MV-4-11 (cell line): ENCODE data around the gene CD34.

ENCODE experiments used
- DNase-seq: peaks from one replicate; lab custom pipeline; 2025; lab: John Stamatoyannopoulos, UW

Gene CD34

DNA sequence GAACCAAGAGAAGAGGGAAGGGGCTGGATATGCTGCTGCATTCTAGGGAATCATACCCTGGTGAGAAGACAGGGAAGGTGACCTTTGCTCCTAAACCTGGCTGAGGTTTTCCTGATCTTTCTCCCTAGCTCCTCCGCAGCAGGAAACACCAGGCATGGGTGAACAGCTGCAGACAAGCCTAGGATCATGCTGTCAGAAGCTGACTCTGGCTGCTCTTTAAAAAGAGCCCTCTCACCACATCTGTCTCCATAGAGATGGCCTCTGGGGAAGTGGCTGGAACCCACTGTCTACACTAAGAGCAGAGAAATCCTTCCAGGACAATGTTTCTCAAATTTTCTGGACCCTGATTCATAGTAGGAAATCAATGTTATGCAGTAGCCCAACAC is 57.6 kb downstream of the CD34 start:
- DNase-seq: no peak

- no peak for DNase-seq
Measured at GRCh38 chr1:207852576-207853371, 58.2 kb downstream of the CD34 start.

- DNase-seq: no peak
Measured at GRCh38 chr1:207851696-207852095, 59.2 kb downstream of the CD34 start.

DNA sequence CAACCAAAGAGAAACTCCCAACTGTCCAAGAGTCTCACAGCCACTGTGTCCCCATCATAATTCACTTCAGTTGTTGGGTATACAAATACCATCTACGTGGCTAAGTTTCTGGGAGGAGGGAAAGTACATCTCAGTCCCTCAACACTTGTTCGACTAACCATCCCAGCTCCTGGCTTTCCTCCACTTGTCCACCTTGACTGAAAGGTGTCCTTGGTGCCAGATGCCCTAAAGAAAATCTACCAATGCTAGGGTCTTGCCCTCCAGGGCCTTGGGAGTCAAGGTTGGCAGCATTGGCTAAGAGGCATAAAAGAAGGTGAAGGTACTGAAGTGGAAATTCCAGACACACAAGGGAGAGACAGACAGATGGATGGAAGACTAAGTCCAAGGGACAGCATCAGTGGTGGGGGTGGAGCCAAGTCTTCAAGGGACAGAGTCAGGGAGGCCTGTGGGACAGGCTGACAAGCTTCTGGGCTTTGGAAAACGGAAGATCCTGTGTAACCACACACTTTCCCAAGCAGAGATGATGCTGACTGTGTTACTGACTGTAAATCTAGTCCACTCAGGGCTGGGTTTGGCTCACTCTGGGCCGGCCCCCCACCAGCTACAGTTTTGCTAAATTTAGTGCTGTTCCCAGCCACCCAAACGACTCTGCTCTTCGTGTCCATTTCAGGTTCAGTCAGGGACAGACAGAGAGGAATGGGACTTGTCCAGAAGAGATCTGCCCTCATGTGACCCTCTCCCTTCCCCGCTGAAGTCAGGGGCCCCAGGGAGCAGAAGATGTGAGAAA is 60.1 kb downstream of the CD34 start:
- DNase-seq: peak; percentile 83

GRCh38 chr1:207849646-207850045 is 61.3 kb downstream of the CD34 start:
- peak; percentile 56 for DNase-seq

DNA sequence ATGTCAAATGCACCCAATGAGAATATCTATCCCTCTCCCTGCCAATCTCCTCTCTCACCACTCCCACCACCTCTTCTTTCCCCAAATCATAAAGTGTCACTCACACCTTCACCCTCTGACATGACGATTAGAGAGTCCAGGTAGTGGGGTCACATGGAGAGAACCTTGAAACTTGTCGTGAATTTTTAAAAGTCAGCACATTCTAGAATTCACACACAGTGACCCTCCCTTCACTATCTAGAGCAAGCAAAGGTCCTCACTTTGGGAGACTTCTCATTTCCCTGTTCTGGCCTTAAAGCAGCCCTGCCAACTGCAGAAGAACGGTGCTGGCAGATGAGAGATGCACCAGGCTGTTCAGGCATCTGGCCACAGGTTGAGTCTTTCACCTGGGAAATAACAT is 61.9 kb downstream of the CD34 start:
- no peak for DNase-seq

GRCh38 chr1:207848234-207848633 is 62.7 kb downstream of the CD34 start:
- DNase-seq: peak; percentile 88

DNA sequence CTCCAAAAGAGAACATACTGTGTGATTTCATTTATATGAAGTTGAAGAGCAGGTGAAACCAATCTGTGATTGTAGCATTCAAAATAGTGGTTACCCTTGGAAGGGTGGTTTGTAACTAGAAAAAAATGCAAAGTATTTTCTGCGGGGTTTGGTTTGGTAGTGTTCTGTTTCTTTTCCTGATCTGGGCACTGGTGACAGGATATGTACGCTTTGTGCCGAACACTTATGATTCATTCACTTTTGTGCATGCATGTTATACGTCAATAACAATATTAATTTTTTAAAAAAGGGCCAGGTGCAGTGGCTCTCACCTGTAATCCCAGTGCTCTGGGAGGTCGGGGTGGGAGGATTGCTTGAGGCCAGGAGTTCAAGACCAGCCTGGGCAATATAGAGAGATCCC is 63.8 kb downstream of the CD34 start:
- no peak for DNase-seq

GRCh38 chr1:207845109-207845508 is 65.8 kb downstream of the CD34 start:
- DNase-seq: no peak

GRCh38 chr1:207844371-207844770 is 66.6 kb downstream of the CD34 start:
- peak; percentile 89 for DNase-seq

- DNase-seq: no peak
Measured at GRCh38 chr1:207842506-207842905, 68.4 kb downstream of the CD34 start.

- no peak for DNase-seq
Measured at GRCh38 chr1:207841901-207842300, 69.0 kb downstream of the CD34 start.

DNA sequence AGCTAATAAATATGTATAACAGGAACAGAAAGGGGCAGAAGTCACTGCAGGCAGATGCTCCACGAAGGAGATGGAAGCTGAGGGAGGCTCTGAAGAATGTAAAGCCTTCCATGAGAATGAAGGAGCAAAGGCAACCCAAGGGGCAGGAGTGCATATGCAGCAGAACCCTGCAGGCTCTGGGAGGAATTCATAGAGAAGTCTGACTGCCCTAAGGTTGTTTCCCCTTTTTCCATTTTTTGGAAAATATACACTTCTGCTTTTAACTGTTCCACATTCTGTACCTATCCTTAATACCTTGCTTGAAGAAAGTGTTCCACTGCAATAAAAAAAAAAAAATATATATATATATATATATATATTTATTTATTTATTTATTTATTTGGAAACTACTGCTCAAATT is 69.6 kb downstream of the CD34 start:
- DNase-seq: peak; percentile 40

DNA sequence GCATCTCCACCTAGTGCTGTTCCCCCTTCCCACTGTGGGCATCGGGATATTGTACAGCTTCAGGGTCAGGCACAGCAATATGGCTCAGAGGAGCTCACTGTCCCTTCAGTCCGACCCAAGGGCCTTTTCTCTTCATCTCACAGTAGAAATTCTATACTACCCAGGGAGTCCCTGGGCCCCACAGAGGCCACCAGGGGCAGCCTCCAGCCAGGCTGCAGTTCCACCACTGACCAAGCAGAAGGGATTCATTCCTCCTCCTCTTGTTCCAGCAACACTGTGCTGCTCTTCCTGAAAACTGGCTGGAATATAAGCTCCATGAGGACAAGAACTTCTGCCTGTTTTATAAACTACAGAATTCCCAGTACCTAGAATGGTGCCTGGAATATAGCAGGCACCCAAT is 70.5 kb downstream of the CD34 start:
- no peak for DNase-seq

- peak; percentile 66 for DNase-seq
Measured at GRCh38 chr1:207839083-207839413, 71.9 kb downstream of the CD34 start.

DNA sequence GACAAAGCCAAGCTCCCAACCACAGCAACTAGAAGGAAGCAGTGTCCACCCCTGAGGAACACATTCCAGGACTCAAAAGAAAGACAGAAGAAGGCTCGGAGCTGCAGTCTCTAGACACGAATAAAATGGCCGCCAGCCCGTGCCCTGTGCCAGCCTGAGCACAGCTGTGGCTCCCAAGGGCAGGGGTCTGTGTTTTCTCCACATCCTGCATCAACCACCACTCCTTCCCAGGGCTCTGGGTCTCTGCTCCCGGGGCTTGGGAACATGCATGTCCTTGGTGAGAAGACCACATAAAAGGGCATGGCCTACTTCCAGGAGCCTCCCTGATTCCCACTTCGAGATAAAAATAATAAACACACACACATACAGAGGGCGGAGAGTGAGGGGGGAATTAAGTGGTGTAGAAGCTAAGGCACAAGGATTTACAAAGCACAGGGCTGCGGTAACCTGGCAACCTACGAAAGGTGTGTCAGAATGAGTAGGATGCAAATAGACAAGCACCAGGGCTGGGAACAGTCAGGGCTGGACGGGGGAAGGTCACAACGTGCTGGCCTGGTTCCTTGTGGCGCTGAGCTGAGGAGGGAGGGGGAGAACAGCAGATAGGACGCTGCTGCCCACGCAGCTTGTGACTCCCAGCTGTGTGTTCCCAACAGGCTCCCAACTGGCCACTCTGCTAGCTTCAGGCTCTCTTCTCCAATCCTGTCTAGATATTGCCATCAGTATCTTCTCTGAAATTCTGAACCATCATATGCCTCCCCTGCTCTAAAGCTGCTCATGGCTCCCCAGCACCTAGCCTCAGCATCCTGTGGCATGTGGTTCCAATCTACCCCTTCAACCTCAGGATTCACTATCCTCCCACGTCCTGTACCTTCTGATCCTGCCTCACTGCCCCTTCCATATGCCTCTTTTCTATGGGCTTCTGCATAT is 72.5 kb downstream of the CD34 start:
- DNase-seq: no peak

DNA sequence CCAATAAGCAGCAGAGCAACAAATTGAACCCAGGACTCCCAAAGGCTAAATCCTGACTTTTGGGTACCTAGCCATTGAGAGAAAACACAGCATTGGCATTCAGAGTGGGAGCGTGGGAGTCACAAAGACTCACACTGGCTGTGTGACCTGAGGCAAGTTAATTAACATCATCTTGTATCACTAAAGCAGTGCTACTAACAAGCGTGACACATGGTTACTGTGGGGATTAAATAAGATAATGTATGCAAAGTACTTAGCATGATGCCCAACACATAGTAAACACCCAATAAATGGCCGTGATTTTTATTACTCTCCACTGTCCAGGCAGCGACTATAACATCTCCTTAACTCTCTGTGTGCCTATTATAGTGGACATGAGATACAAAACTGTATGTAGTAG is 73.3 kb downstream of the CD34 start:
- no peak for DNase-seq

DNA sequence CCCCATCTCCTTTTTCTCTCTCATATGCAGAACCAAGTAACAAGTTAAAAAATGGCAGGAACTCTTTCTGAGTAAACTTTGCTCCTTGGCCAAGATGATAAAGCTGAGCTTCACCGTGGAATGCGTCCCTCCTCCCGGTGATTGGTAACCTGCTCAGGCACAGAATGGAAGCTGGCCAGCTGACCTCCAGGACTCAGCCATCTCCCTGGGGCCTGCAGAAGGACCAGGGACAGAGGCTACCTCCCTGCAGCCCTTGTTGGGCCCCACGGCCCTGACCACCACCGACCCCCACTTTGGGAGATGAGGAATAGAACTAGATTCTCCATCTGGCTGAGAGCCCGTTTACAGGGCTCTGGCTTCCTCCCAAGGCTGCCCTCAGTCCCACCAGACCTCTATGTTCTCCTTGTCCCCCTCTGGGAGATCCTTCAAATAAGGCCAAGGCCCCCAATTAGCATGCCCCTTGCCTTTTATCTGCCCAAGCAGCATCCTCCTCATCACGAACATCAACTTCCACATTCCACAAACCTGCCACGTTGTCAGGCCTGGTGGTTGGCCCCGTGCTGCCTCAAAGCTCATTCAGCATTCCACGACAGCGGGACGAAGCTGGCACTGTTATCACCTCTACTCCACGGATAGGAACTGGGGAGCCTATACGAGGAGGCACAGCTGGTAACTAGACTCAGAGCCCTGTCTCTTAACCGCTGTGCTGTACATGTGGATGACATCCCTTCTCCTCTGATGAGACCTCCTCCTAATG is 74.2 kb downstream of the CD34 start:
- DNase-seq: no peak

DNA sequence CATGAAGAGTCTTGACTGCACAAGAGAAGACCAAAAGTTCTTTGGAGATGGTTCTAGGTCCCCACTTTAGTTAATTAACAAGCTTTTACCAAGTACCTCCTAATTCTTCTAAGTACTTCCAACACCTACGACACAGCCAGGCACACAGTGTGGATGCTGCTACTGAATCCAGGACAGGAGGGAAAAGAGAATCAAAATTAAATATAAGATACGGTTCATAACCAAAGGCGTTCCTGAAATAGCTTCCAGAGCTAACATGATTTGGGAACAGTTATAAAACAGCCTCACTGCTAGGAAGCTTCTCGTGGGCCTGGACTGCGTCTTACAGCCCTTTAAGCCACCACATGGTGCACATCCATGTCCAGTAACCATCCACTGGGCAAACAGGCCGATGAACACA is 75.0 kb downstream of the CD34 start:
- DNase-seq: no peak

- DNase-seq: no peak
Measured at GRCh38 chr1:207833956-207834660, 76.8 kb downstream of the CD34 start.

GRCh38 chr1:207833381-207833780 is 77.5 kb downstream of the CD34 start:
- peak; percentile 41 for DNase-seq
